ENCODE measurements around the gene TSEN2.

The TSEN2 gene

GRCh38 chr3:12560505-12561190, 76.4 kb downstream of the TSEN2 start:
- Mint-ChIP-seq H3K9me3 (no peaks in the 10 kb centered on the region), H3K36me3 (peaks cover 4% of the 10 kb centered on the region), H3K4me3 (peak overlapping the region; percentile 1), H3K27ac (peak overlapping the region; percentile 20), H3K4me1 (peaks cover 59% of the 10 kb centered on the region)
- DNase-seq (ENCODE audit: low spot score in 2 of 2) (peak in 1 of 2 donors; percentile 53), ATAC-seq (peak; percentile 73)

DNA sequence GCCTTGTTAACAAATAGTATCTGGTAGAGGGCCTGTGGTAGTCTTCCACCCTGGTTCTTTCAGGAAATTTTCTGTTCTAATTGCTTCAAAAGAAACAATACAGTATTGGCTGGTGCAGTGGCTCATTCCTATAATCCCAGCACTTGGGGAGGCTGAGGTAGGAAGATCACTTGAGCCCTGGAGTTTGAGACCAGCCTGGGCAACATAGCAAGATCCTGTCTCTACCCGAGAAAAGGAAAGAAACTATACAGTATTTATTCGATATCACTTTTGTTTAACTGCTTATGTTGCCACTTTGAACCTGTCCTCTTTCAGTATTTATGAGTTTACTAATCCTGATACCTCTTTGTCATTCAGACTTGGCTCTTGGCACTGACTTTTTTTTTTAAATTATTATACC, 77.1 kb downstream of the TSEN2 start:
- H3K27ac Mint-ChIP-seq = peak overlapping the region; percentile 20
- H3K4me1 Mint-ChIP-seq = peaks cover 55% of the 10 kb centered on the region
- DNase-seq (ENCODE audit: low spot score in 2 of 2) (no peak), ATAC-seq (no peak)
- H3K36me3 Mint-ChIP-seq = peaks cover 3% of the 10 kb centered on the region
- H3K4me3 Mint-ChIP-seq = peak overlapping the region; percentile 1
- peaks cover 5% of the 10 kb centered on the region for H3K9me3 Mint-ChIP-seq

GRCh38 chr3:12562451-12562850, 78.2 kb downstream of the TSEN2 start:
- ATAC-seq = no peak
- H3K4me1 Mint-ChIP-seq = peaks cover 60% of the 10 kb centered on the region
- H3K27ac Mint-ChIP-seq = no peak overlapping the region

DNA sequence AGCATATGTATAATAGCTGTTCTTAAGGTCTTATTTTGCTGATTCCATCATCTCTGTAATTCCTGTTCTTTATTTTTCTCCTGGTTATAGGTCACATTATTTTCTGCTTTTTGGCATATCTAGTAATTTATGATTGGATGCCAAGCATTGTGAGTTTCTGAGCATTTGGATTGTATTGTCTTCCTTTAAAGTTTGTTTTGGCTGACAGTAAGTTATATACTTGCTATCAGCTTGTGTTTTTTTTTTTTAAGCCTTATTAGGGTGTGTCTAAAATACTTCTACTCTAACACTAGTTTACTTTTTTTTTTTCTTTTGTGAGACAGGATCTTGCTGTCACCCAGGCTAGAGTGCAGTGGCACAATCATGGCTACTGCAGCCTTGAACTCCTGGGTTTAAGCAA, 82.7 kb downstream of the TSEN2 start:
- peaks cover 27% of the 10 kb centered on the region for H3K4me1 Mint-ChIP-seq
- H3K9me3 Mint-ChIP-seq = peaks cover 9% of the 10 kb centered on the region

More at GRCh38 chr3:12562451-12562850, 78.2 kb downstream of the TSEN2 start:
- no peak for DNase-seq (ENCODE audit: low spot score in 2 of 2)
- H3K36me3 Mint-ChIP-seq = peaks cover 10% of the 10 kb centered on the region
- H3K9me3 Mint-ChIP-seq = peaks cover 9% of the 10 kb centered on the region
- H3K4me3 Mint-ChIP-seq = no peak overlapping the region

GRCh38 chr3:12568747-12569146, 84.5 kb downstream of the TSEN2 start:
- peaks cover 26% of the 10 kb centered on the region for H3K4me1 Mint-ChIP-seq
- H3K4me3 Mint-ChIP-seq = no peak overlapping the region
- DNase-seq (ENCODE audit: low spot score in 2 of 2) = no peak
- no peak for ATAC-seq
- H3K27ac Mint-ChIP-seq = no peak overlapping the region
- H3K36me3 Mint-ChIP-seq = peaks cover 73% of the 10 kb centered on the region
- peaks cover 9% of the 10 kb centered on the region for H3K9me3 Mint-ChIP-seq

More for the DNA sequence above, 82.7 kb downstream of the TSEN2 start:
- ATAC-seq (no peak), DNase-seq (ENCODE audit: low spot score in 2 of 2) (no peak)
- Mint-ChIP-seq H3K4me3 (no peak overlapping the region), H3K36me3 (peaks cover 55% of the 10 kb centered on the region), H3K27ac (peak overlapping the region; percentile 11)

DNA sequence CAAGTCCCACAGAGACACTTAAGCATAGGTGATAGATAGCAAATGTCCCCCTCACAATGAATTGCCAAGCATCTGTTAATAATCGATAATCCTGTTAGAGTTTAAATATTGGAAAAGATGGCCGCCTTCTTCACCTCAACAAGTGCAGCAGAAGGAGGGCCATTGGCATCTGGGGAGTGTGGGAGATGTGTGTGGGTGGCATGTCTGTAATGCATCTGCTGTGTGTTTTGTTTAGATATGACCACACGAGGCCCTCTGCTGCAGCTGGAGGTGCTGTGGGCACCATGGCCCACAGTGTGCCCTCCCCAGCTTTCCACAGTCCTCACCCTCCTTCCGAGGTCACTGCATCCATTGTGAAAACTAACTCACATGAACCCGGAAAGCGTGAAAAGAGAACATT, 85.6 kb downstream of the TSEN2 start:
- Mint-ChIP-seq H3K4me3 (no peak overlapping the region), H3K36me3 (peaks cover 84% of the 10 kb centered on the region)
- DNase-seq (ENCODE audit: low spot score in 2 of 2) = no peak

GRCh38 chr3:12571986-12572385, 87.7 kb downstream of the TSEN2 start:
- H3K9me3 Mint-ChIP-seq = peaks cover under 1% of the 10 kb centered on the region

More for the DNA sequence above, 85.6 kb downstream of the TSEN2 start:
- Mint-ChIP-seq H3K4me1 (peaks cover 26% of the 10 kb centered on the region), H3K9me3 (peaks cover 9% of the 10 kb centered on the region), H3K27ac (peak overlapping the region; percentile 11)
- no peak for ATAC-seq

DNA sequence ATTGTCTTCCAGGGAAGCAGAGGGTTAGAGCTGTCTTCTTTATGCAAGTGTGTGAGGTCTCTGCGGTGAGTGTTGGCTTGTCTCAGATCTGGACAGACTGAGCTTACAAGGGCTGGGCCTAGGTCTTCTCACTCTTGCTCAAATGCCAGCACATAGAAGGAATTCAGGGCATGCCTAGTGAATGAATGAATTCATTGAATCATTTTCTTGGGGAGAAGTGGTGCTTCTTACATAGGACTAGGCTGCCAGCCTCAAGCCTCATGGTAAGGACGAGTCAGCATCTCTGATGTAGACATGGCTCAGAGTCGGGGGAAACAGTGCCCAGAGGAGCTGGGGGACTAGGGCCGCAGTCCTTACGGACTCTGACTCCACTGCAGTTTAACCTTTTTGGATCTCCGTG, 89.9 kb downstream of the TSEN2 start:
- Mint-ChIP-seq H3K4me3 (no peak overlapping the region), H3K9me3 (no peaks in the 10 kb centered on the region), H3K36me3 (peaks cover 100% of the 10 kb centered on the region), H3K27ac (peak overlapping the region; percentile 62), H3K4me1 (peaks cover 5% of the 10 kb centered on the region)
- DNase-seq (ENCODE audit: low spot score in 2 of 2) (no peak), ATAC-seq (no peak)

More at GRCh38 chr3:12571986-12572385, 87.7 kb downstream of the TSEN2 start:
- no peak for DNase-seq (ENCODE audit: low spot score in 2 of 2)
- ATAC-seq = no peak
- H3K4me3 Mint-ChIP-seq = no peak overlapping the region
- H3K27ac Mint-ChIP-seq = no peak overlapping the region
- H3K4me1 Mint-ChIP-seq = peaks cover 13% of the 10 kb centered on the region
- H3K36me3 Mint-ChIP-seq = peaks cover 100% of the 10 kb centered on the region

- no peak for DNase-seq (ENCODE audit: low spot score in 2 of 2)
- Mint-ChIP-seq H3K27ac (peak overlapping the region; percentile 62), H3K36me3 (peaks cover 100% of the 10 kb centered on the region), H3K4me1 (peaks cover 11% of the 10 kb centered on the region), H3K9me3 (no peaks in the 10 kb centered on the region), H3K4me3 (no peak overlapping the region)
- no peak for ATAC-seq
Measured at GRCh38 chr3:12574661-12575060, 90.4 kb downstream of the TSEN2 start.

DNA sequence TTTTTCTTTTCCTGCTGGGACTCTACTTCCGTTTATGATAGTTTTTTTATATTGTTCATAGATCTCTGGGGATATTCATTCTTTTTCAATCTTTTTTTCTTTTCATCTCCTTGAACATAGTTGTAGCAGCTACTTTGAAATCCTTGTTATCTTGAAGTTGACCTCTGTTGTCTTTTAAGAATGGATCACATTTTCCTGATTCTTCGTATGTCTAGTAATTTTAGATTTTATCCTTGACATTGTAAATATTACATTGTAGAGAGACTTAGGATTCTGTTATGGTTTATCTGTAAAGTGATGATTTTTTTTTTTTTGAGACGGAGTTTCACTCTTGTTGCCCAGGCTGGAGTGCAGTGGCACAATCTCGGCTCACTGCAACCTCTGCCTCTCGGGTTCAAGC, 93.1 kb downstream of the TSEN2 start:
- DNase-seq (ENCODE audit: low spot score in 2 of 2) (no peak), ATAC-seq (no peak)
- Mint-ChIP-seq H3K27ac (no peak overlapping the region), H3K36me3 (peaks cover 100% of the 10 kb centered on the region), H3K4me3 (no peak overlapping the region), H3K4me1 (peaks cover 16% of the 10 kb centered on the region), H3K9me3 (no peaks in the 10 kb centered on the region)

- H3K4me1 Mint-ChIP-seq = peaks cover 16% of the 10 kb centered on the region
- DNase-seq (ENCODE audit: low spot score in 2 of 2) (no peak), ATAC-seq (no peak)
- peak overlapping the region; percentile 92 for H3K27ac Mint-ChIP-seq
- H3K36me3 Mint-ChIP-seq = peaks cover 100% of the 10 kb centered on the region
- no peaks in the 10 kb centered on the region for H3K9me3 Mint-ChIP-seq
- H3K4me3 Mint-ChIP-seq = no peak overlapping the region
Measured at GRCh38 chr3:12578742-12579141, 94.5 kb downstream of the TSEN2 start.

GRCh38 chr3:12579456-12579855, 95.2 kb downstream of the TSEN2 start:
- no peak overlapping the region for H3K4me3 Mint-ChIP-seq
- ATAC-seq = no peak
- H3K36me3 Mint-ChIP-seq = peaks cover 100% of the 10 kb centered on the region
- H3K27ac Mint-ChIP-seq = peak overlapping the region; percentile 92
- no peak for DNase-seq (ENCODE audit: low spot score in 2 of 2)
- H3K9me3 Mint-ChIP-seq = no peaks in the 10 kb centered on the region
- peaks cover 11% of the 10 kb centered on the region for H3K4me1 Mint-ChIP-seq

- Mint-ChIP-seq H3K9me3 (no peaks in the 10 kb centered on the region), H3K4me3 (no peak overlapping the region), H3K27ac (peak overlapping the region; percentile 92), H3K4me1 (peaks cover 11% of the 10 kb centered on the region), H3K36me3 (peaks cover 100% of the 10 kb centered on the region)
- DNase-seq (ENCODE audit: low spot score in 2 of 2) (no peak), ATAC-seq (no peak)
Measured at GRCh38 chr3:12579905-12580304, 95.6 kb downstream of the TSEN2 start.

GRCh38 chr3:12582730-12583129, 98.5 kb downstream of the TSEN2 start:
- ATAC-seq = no peak
- H3K9me3 Mint-ChIP-seq = no peaks in the 10 kb centered on the region
- H3K4me3 Mint-ChIP-seq = no peak overlapping the region
- peaks cover 100% of the 10 kb centered on the region for H3K36me3 Mint-ChIP-seq
- no peak overlapping the region for H3K27ac Mint-ChIP-seq
- peaks cover 15% of the 10 kb centered on the region for H3K4me1 Mint-ChIP-seq
- DNase-seq (ENCODE audit: low spot score in 2 of 2) = no peak
